ENCODE results near the gene TNFRSF25.
"Not testable (repeated sequence)": the region's sequence is repeated elsewhere in the genome, so short reads cannot be mapped to it uniquely, and the experiment has no call there.

TNFRSF25 gene

DNA sequence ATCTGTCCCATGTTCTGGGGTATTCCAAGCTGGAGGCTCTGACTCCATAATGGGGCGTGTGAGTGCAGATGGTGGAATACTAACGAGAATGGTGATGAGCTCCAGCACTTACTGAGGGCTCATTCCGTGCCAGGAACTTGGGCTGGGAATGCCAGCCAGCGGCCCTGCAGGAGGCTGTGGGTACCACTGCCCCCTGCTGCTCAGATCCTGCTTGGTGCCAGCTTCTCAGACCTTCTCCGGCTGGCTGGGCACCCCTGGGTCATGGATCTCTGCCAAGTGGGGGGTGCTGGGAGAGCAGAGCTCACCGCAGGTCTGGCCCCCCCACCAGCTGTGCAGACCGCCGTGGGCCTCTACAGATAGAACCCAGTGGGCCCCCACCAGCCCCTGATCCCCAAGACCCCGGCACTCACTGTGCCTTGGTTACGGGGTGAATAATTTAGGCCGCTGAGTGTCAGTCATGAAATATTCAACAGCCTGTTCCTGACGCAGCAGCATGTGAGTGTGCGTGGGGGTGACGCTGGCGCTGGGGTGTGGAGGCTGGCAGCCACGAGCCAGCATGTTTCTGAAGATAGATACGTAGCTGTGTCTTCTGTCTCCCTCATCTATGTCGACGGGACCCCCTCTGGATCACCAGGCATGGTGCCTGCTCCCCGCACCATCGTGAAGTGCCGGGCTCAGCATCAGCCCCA, 28.8 kb downstream of the TNFRSF25 start:
- in situ Hi-C loops (cut with MboI; ENCODE audit: low sequenced_read_pairs), result not testable (repeated sequence)

DNA sequence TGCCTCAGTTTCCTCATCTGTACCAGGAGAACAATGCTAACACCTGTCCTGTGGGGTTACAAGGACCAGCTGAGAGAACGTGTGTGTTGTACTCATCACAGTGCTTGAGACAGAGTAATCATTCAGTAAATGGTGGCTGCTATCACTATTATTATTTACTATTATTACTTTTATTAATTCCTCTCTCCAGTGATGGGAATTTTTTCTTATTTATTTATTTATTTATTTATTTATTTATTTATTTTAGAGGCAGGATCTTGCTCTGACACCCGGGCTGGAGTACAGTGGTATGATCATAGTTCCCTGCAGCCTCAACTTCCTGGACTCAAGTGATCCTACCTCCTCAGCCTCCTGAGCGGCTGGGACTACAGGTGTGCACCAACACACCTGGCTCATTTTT, 29.7 kb downstream of the TNFRSF25 start:
- in situ Hi-C loops (cut with MboI; ENCODE audit: low sequenced_read_pairs), result not testable (repeated sequence)

DNA sequence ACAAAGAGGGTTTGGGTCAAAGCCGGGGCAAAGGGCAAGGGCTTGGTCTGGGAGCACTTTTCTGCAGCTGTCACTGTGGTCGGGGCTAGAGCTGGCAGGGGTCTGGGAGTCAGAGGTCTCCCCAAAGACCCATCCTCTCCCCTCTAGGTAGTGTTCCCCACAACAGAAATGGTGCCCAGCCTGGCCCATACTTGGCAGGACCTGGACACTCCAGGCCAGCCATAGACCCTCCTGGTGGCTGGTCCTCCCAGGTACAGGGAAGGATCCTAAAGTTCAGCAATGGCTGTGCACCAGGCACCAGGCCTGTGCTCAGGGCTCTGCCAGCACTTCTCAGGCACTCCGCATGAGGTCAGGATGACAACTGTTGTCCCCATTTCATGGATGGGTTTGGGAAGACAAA, 30.4 kb downstream of the TNFRSF25 start:
- in situ Hi-C loops (cut with MboI; ENCODE audit: low sequenced_read_pairs), result no loop called here

DNA sequence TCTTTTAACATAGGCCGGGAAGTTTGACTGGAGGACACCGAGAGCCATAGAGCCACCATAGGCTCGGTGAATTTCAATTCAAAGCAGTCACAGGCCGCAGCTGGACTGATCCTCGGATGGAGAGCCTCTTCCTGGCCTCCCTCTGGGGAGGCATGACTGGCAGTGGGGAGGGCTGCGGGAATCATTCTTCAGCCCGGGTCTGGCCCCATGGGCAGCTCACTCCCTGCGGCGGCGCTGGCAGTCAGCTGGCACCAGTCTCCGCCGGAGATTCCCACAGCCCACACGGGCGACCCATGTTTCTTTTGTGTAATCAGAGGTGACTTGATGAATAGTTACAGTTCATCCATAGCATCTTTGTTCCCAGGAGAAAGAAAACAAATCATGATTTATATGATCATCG, 30.8 kb downstream of the TNFRSF25 start:
- in situ Hi-C loops (cut with MboI; ENCODE audit: low sequenced_read_pairs), result no loop called here

DNA sequence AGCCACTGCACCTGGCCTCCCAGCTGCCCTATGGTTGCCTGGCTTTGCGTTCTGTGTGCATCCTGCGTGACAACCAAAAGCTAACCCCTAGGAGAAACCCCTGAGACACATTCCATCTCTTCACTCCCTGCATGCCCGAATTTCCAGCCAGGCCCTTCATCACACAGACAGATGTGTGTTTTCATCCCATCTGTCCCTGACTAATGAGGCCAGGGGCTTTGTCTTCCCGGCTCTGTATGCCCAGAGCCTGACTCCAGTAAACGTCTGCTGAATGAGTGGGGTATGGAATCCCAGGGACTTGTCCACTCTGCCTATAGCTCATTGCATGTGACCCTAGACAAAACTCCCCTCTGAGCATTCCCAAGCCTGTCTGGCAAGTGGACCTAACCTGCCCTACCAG, 31.8 kb downstream of the TNFRSF25 start:
- in situ Hi-C loops (cut with MboI; ENCODE audit: low sequenced_read_pairs), result no loop called here

DNA sequence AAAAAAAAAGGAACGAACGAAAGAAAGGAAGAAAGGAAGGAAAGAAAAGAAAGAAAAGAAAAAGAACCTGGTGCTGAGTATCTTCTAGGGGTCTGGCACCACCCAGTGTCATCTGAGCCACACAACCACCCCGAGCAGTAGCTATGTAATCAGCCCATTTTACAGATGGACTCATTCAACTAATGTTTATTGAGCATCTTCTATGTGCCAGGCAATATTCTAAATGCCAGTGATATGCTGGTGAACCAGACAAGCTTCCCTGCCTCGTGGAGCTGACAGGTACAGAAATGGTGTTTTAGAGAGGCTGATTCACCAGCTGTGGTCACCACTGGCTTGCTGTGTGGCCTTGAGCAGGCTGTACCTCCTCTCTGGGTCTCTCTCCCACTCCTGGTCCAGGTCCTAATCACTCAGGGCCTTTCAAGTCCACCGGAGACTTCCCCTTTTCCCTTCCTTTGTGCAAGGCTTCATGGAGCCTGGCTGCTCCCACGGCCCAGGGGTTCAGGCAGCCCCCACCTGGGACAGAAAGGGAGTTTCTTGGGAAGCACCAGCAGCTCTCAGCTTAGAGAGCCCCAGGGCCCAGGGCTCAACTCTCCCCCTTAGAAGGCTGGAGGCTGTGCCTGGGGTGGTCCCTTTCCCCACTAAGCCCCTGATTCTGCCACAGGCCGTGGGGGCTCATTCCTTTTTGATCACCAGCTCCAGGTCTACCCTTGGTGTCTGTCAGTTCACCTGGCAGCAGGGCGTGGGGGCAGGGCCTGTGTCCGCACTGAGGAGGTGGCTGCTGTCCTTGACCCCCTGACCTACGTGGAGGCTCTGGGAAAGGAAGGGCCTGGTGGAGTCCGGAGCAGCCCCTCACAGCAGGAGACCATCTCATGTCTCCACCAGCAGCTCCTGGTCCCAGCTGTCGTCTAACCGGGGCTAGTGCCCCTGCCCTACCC, 34.1 kb downstream of the TNFRSF25 start:
- in situ Hi-C loops (cut with MboI; ENCODE audit: low sequenced_read_pairs), result not testable (repeated sequence)

DNA sequence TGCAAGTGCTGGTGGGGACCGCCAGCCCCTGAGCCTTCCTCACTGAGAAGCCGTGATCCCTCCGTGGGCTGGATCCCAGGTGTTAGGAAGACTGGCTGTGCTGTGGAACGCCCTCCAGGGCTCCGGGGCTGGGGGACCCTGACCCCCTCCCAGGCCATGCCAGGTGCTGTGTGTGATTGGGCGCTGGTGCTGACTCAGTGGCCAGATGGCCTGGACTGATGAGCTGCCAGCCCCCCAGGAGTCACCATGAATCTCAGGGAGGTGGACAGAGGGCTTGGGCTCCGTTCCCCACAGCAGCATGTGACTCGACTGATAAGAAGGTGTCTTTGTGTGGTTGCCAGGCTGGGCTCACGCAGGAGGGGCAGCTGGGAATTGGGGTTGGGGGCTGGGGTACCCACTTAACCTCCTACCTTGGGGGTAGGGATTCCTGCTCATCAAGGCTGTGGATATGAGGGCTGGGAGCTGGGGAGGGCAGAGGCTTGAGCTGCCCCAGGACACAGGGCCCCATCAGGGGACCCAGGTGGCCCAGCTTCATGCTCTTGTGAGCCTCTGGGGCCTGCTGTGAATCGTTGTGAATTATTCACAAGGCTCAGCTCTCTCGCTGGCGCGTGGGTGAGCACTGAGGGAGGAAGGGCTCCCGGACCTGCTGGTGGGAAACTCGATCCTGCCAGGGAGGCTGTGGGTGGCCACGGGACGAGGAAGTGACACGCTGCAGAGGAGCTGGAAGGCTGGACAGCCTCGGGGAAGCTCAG, 36.1 kb downstream of the TNFRSF25 start:
- in situ Hi-C loops (cut with MboI; ENCODE audit: low sequenced_read_pairs), result not testable (repeated sequence)

DNA sequence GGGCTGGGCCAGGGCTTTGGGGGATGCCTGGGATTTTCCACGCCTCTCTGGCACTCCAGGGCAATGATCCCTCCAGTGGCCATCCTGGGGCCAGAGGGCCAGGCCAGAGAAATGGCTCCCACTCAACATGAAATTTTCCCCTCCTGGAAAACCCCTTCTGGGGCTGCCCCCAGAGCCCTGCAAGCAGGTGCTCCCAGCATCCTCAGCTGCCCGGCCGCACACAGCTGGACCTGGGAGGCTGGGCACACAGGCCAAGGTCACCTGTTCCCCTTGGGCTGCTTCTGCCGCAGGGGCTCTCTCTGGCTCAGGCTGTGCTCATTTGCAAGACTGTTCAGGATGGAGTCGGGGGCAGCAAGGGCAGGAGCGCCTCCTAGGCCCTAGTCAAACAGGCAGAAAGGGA, 37.5 kb downstream of the TNFRSF25 start:
- in situ Hi-C loops (cut with MboI; ENCODE audit: low sequenced_read_pairs), result not testable (repeated sequence)

DNA sequence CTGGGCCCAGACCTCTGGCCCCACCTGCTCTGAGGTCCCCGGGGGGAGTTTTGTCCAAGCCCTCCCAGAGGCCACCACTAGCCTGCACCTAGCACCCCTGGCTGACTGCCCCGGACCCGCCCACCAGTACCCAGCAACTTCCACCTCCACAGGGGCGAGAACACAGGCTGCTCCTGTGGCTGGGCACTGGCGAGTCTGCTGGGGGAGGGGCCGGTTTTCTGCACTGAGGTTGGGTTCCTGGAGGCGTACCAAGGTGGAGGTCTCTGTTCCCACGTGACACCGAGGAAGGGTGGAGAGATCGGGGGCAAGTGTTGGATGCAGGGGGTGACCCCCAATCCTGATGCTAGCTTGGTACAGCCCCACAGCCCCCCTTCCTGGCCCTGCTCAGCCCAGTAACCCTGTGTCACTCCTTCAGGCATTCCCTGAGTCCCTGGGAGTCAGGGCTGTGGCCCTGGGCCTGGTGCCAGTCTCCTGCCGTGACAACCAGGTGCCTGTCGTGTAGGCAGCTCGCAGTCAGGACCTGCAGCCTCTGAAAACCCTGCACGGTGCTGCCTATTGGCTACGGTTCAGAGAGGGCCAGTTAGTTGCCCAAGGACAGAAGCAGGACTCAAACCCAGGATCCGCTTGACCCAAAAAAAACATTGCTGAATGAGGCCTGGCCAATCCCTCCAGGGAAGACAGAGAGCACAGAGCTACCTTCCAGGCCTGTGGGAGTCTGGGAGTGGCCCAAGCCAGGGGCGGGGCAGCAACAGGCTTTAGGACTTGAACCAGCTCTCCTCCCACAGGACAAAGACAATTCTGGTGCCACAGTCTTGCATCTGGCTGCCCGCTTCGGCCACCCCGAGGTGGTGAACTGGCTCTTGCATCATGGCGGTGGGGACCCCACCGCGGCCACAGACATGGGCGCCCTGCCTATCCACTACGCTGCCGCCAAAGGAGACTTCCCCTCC, 38.3 kb downstream of the TNFRSF25 start:
- in situ Hi-C loops (cut with MboI; ENCODE audit: low sequenced_read_pairs), result no loop called here

DNA sequence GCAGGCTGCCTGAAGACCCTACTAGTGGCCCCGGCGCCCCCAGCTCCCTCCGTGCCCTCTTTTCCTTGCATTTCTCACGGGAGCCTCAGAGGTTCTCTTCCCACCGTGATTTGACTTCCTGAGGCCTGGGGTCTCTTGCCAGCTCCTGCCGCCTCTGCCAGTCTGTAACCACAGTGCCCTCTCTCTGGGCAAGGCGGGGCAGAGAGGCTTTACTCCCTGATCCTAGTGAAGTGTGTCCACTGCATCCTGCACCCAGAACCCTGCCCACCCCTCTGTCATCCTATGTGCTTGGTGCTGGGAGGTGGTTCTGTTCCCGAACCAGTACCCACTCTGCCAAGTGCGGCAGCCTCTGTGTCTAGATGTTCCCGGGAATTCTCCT, 39.0 kb downstream of the TNFRSF25 start:
- in situ Hi-C loops (cut with MboI; ENCODE audit: low sequenced_read_pairs), result no loop called here

DNA sequence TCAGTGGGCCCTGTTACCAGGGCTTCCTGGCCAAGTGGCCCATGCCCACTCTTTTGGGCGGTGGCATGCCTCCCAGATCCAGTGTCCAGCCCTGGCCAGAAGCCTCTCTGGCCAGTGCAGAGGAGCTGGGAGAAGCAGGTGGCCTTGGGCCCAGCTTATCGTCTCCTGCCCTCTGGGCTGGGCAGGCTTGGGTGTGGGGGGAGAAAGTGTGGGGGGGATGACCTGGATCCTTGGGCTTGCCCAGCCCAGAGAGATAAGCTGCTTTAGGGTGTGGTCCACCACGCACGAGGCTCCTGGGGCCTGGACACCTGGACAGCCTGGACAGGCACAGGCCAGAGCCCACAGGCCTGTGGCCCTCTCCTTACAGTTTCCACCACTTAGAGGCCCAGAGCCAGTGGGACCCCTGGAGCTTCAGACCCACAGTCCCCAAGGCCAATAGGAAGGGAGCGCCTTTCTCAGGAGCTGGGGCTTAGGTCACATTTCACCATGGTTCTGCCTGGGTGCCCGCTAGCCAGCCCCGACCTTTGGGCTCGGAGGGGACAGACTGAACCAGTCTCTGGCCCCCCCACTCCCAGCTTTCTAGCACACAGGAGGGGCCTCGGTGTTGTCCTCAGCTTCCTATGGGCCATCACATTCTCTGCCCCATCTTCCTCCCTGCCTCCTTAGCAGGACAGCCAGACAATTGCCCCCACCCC, 39.5 kb downstream of the TNFRSF25 start:
- in situ Hi-C loops (cut with MboI; ENCODE audit: low sequenced_read_pairs), result no loop called here

DNA sequence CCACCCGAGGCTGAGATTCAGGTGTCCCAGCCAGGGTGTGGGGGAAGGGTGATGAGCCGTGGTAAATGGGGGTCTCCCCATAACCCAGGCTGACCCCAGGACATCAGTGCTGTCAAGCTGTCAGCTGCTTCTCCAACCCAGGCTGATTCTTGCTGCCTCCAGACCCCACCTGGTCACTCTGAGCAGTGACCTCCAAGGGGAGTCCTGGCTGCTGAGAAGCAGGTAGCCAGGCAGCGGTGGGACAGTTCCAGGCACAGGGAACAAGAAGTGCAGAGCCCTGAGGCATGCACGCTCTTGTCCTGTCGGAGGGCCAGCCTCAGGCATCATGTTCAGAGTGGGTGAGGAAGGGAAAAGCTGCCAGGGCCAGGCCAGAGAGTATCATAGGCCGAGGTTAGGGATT, 40.3 kb downstream of the TNFRSF25 start:
- in situ Hi-C loops (cut with MboI; ENCODE audit: low sequenced_read_pairs), result no loop called here

DNA sequence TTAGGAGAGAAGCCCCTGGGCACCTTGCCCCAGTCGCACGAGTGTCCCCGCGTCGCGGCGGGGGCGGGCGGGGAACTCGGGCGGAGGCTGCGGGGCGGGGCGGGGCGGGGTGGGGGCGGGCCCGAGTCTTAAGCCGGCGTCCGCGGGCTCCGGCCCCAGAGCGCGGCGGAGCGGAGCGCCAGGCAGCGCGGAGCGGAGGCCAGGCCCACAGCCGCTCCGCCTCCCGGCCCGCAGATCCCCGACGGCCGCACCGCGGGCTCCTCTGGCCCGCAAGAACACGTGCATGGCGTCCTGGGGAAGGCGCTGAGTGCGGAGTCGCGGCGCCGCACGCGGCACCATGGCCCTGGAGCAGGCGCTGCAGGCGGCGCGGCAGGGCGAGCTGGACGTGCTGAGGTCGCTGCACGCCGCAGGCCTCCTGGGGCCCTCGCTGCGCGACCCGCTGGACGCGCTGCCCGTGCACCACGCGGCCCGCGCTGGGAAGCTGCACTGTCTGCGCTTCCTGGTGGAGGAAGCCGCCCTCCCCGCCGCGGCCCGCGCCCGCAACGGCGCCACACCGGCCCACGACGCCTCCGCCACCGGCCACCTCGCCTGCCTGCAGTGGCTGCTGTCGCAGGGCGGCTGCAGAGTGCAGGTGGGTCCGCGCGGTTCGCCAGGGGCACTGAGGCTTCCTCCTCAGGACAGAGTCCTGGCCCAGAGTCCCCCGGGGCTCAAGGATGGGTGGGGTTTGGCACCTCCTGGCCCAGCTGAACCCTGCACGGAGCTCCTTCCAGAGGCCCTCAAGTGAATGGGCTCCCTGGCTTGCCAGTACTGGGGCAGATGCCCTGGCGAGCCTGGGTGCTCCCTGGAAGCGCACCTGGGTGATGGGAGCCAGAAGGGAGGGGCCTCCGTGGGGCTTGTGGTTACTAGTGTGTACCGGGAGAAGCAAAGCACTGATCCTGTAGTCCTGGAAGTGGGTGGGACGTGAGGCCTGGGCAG, 41.1 kb downstream of the TNFRSF25 start, which contains the start of gene ESPN:
ESPN (plus strand) TSS at position 158 of the 975 bp plus-strand sequence; CDS start at position 338, 180 bp downstream.
- in situ Hi-C loops (cut with MboI; ENCODE audit: low sequenced_read_pairs), result no loop called here

DNA sequence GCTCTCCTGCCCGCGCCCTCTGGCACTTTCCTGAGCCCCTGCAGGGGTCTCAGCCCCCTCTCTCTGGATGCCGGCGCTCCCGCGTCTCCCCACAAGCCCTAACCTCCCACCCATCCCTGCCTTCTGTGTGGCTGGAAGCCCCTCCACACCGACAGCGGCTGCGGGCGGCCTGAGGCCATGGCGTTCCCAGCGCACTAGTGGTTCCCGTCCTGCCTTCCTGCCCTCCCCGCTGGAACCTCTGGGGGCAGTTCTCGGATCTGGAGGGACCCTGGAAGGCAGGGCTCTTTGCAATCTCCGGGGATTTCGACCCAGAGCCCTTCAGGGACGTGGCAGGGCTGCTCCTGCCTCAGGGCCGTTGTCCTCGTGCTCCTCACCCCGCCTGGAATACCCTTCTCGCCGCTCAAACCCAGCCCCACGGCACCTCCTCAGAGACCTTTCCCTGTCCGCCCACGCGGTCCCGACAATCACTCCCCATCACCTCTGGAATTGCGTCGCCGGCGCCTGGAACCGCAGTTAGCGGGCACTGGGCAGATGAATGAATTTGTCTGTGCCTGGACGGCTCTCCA, 41.9 kb downstream of the TNFRSF25 start:
- in situ Hi-C loops (cut with MboI; ENCODE audit: low sequenced_read_pairs), result no loop called here

DNA sequence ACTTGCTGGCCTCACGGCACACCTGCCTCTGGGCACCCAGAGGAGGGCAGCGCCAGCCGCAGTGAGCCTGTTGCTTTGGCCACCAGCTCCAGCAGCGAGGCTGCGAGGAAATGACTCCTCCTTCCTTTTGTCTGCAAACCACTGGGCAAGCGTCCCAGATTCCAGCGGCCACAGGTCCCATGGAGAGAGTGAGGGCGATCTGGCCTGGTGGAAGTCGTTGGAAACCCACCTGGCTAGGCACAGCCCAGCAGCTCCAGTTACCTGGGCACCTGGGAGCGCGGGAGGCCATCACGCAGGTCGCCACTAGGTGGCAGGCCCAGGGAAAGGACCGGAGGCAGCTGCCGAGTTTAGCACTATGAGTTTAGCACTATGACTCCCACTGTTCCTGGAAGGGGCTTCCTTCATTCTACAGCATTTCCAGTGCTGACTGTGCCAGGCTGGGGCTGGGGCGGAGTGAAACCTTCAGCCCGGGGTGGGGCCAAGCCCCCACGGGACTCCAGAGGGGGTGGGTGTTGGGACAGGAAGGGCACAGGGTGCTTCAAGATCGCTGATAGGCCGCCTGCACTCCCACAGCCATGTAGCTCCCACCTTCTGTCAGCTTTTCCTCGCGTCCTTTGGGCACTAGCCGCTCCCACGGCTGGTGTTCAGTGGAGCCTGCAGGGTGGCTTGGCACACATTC, 42.5 kb downstream of the TNFRSF25 start:
- in situ Hi-C loops (cut with MboI; ENCODE audit: low sequenced_read_pairs), result no loop called here

DNA sequence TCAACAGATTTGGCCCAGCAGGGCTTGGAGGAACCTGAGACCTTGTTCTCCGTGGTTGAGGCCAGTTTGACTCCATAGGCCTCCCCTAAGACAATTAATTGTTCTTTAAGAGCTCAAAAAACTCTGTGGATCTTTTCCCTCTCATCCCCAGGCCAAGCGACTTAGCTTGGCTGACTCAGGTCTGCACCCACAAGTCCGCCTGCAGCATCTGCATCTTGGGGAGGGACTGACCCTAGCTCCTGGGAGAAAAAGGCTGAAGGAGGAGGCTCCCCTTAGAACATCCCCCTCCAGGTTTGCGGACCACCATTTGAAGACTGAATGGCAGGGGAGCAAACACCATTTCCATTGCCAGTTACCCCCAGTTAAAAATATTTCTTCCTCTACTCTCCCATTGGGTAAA, 44.7 kb downstream of the TNFRSF25 start:
- in situ Hi-C loops (cut with MboI; ENCODE audit: low sequenced_read_pairs), result no loop called here

DNA sequence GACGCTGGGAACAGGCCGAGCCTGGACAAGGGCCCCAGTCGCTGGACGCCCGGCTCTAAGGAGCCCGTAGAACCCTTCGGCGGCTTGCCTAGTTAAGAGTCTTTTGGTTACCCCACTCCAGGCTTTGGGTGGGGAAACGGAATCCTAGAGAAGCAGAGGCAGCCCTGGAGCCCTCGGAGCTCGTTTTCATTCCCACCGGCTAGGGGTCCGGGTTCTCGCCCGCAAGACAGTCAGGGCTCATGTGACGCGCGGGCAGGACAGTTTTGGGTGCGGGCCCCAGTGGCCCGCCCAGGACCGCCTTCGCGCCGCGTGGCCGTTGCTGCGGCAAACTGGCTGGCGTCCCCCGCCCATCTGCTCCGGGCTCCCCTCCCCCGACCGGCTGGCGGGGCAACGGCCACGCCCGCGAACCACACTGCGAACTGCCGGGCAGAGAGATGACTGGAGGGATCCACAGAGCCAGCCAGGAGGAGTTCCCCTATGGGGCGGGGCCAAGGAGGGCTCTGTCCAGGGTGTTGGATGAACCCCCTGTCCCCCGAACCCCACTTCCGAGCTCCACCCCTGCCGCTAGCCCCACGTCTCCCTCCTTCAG, 45.4 kb downstream of the TNFRSF25 start:
- in situ Hi-C loops (cut with MboI; ENCODE audit: low sequenced_read_pairs), result no loop called here

Data from HL-60/S4 treated with retinoic acid at 250 ng/mL for 4 days and 3 days (cell line).